ENCODE results near the gene TMEM97. TPM values are rescaled to one million over a fixed set of nuclear protein-coding genes. Genes with fewer than 3 reads are reported as not detected.

The TMEM97 gene
- total RNA-seq, 1 donor from 2014 or later: 28.4 TPM

DNA sequence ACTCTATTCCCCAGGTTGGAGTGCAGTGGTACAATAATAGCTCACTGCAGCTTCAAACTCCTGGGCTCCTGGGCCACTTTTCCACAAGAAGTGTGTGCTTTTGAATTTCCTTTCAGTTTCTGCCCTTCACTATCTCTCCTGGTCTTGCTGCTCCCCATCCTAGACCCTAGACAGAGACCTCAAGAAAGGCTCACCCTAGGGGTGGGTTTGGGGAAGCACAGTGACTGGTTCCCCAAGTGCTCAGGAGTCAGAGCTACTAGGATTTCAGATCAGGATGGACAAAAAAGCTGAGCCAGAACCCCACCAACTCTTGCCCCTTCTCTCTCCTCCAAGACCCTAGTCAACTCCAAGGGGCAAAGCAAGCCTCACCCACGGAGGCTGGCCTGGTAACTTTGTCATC is 47.6 kb downstream of the TMEM97 start:
- ATAC-seq: no peak

DNA sequence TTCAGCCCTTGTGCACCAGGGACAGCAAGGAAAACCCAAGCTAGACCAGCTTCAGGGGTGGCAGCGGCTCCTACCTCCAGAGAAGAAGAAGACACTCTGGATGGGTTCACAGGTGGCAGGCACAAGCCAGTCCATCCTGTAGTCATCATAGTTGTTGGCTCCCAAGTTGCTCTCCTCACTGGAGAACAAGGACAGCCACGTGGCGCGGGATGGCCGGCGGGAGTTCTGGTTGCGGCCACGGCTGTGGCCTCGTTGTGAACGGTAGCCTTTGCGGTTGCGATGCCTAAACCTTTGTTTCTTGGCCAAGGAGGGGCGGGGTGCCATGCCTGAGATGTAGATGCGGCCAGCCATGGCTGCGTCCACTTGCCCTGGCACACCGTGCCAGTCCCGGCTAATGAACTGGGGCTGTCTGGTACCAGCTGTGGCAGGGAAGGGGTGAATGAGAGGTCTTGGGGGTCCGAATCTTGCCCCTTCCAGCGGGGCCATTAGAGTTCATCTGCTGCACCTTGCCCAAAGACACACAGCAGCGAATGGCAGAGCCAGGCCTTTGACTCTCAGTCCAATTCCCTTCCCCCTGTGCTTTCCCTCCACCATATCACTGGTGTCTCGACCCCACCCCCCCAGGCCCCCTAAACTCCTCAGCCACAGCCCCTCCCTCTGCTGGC is 48.8 kb downstream of the TMEM97 start:
- ATAC-seq: no peak

DNA sequence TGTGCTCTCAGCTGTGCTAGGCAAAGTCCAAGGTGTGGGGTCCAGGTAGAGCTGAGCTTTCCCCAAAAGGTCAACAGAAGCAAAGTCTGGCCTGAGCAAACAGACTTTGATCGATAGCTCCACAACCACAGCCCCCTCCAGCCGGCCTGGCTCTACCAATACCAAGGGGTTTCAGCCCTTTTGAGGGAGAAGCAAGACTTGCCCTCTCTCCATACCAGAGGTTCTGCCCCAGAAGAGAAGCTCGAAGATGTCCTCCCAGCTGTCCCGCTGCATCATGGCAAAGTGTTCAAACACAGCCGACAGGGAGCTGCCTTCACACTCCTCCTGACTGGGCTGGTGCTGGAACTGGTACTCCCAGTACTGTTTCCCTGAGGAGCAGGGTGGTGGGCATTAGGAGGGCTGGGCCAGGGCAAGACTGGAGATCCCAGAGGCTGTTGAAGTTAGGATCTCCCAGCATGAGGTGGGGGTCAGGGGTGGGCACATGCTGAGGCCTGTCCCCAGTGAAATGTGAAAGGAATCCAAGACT is 49.4 kb downstream of the TMEM97 start:
- ATAC-seq: no peak

DNA sequence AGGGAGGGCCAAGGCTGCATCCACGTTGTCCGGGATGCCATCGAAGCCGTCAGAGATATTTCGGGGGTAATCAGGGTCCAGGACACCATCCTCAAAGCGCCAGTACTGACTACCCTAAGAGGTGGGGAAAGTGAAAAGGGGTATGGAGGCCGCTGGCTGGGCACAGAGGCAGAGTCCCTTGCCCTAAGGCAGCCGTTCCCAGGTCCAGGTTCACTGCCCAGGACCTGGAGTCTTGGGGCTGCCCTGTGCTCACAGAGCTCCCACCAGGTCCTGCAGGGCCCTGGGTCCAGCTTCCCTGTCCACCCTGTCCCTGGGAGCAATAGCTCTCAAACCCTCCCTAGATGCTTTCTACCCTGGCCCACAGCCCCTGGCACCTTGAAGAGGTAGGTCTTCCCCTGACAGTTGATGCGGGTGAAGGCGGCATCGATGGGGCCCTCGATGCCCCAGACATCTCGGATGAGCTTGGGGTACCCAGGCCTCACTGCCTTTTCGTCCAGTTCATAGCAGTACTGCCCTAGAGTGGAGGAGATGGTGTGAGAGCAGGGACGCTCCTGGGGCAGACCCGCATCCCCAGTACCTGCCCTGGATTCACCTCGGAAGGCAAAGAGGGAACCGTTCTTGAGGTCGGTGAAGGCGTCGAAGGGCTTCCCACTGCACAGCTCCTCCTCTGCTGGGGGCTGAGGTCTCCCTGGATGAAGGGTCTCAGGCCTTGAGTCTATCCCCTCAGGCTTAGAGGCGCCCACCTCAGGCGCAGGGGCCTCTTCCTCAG is 50.1 kb downstream of the TMEM97 start:
- ATAC-seq: no peak

DNA sequence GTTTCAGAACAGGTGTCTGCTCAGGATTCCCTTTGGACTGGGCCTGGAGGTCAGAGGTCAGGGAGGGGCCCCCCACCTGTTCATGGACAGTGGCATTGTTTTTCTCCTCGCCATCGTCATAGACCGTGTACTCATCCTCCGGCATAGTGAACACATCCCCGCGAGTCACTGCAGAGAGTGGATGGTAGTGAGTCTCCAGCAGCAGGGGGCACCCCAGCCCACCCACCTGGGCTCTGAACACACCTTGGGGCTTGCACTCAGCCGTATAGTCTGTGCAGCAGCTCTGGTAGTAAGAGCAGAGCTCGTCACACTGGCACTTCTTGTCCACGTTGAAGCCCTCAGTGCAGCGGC is 50.7 kb downstream of the TMEM97 start:
- no peak for ATAC-seq

DNA sequence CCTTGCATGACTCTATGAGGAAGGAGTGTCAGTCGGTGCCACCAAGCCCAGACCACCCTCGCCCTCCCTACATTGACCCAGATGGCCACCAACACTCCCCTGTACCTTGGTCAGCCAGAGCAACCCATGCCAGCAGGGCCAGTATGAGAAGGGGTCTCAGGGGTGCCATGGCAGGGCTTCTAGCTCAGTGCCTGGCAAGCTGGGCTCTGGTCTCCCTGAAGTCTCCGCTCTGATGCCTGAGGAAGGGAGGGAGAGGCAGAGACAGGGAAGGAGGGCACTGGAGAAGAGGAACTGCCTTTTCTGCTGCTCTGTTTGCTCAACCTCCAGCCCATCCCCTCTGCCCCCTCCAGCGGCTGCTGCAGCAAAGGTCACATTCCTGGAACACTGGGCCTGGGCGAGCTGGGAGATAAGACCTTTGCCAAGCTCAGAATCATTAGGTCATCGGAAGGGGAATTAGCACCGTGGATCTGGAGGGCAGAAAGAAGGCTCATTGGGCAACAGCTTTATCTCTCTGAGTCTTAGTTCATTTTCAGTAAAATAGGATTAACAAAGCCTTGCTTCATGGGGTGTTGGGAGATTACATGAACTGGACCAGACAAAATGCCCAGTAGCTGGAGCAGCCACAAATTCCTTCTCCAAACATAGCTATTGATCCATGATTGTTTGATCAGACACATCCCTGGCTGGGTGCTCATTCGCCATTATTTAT is 51.2 kb downstream of the TMEM97 start, which contains the start of gene VTN:
Gene VTN (minus strand): TSS at position 273 of the 709 bp plus-strand sequence. CDS start 104 bp downstream, at position 169.
- no peak for ATAC-seq

DNA sequence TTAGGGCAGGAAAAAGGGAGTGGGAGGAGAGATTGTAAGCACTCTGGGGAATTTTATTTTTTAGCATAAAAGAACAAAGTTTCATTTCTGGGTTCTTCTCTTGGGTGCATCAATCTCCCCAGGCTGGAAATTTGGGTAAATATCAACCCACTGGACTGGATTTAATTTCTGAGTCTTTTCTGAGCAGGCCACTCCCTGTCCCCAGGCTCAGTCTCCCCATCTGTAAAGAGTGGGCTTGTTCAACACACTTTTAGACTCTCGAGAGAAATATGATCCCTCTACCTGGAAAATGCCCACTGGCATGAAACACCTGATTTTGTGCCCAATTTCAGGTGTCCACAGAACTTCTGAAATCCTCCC is 51.7 kb downstream of the TMEM97 start:
- ATAC-seq: no peak

DNA sequence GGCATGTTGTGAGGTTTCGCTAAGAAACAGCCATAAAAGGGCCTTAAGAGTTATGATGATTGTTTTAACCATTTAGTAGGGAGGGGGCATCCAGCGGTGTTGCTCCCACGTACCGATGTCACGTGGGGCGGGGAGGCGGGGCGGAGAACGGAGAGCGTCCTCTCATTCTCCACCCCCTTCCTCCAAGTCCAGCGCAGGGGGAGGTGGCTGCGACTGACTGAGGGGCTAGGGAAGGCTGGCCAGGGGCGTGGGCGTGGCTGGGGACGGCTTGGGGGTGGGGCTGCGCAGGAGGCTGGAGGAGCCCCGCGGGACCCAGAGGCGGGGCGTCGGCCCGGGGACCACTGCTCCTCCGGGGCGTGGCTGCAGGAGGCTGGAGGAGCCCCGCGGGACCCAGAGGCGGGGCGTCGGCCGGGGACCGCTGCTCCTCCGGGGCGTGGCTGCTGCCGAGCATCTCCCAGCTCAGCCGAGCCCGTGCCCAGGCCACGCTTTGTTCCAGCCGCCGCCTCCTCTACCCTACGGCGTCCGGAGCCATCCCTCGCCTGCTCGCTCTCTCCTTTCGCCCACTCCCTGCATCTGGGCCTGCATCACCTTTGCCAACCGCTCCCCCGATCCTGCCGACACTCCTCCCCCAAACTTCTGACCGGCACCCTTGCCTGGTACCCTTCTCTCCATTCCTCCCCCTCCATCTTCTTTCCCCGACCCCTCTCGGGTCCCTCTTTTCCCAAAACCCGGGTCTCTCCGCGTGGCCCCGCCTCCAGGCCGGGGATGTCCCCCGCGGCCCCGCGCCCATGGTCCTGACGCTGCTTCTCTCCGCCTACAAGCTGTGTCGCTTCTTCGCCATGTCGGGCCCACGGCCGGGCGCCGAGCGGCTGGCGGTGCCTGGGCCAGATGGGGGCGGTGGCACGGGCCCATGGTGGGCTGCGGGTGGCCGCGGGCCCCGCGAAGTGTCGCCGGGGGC is 52.5 kb downstream of the TMEM97 start, which contains the start of gene SARM1:
Gene SARM1 (plus strand): TSS at position 450 of the 958 bp plus-strand sequence. CDS start 339 bp downstream, at position 789.
- peak; percentile 68 for ATAC-seq

DNA sequence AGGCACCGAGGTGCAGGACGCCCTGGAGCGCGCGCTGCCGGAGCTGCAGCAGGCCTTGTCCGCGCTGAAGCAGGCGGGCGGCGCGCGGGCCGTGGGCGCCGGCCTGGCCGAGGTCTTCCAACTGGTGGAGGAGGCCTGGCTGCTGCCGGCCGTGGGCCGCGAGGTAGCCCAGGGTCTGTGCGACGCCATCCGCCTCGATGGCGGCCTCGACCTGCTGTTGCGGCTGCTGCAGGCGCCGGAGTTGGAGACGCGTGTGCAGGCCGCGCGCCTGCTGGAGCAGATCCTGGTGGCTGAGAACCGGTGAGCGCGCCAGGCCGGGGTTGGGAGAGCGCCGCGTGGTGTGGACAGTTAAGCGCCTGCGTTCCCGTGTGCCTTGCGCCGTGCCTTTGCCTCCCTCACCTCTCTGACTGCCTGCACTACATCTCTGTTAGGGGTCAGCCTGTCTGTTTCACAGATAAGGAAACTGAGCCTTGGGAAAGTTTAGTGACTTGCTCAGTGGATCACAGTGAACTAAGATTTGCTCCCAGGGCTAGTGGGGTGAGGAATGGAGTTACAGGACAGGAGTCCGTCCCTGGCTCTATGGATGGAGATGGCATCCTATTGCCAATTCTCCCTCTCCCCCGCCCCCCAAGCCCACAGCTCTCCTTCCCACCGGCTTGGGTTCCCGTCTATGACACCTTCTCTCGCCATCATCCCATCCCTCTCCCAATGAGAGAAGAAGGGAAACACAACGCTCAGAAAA is 53.4 kb downstream of the TMEM97 start:
- no peak for ATAC-seq

DNA sequence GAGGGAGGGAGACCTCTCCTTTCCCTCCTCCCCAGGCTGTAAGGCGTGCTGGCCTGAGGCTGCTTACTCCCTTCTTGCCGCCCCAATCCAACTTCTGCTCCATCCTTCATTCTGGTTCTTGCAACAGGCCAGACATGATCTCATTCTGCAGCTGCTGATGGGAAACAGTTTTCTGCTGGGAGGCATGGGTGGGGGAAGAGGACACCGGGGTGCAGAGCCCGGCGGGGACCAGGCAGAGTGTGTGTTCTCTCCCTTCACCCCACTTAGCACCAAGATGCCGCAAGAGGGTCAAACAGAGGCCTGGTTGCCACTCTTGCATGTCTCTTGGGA is 53.9 kb downstream of the TMEM97 start:
- no peak for ATAC-seq

Other genes with a start within 250 kb of the TMEM97 start
- 14.0 TPM for gene IFT20, start 16.3 kb downstream of the TMEM97 start, total RNA-seq
- 55.8 TPM for gene TNFAIP1, start 16.6 kb downstream of the TMEM97 start, total RNA-seq
- 81.1 TPM for gene POLDIP2, start 38.3 kb downstream of the TMEM97 start, total RNA-seq
- gene SEBOX, start 46.0 kb downstream of the TMEM97 start, total RNA-seq: not detected
- gene VTN, start 51.1 kb downstream of the TMEM97 start, total RNA-seq: 0.60 TPM
- gene SARM1, start 52.5 kb downstream of the TMEM97 start, total RNA-seq: 1.6 TPM
- gene SLC46A1, start 87.0 kb downstream of the TMEM97 start, total RNA-seq: 1.7 TPM
- gene SLC13A2, start 154.4 kb downstream of the TMEM97 start, total RNA-seq: not detected
- gene FOXN1, start 187.1 kb downstream of the TMEM97 start, total RNA-seq: 14.8 TPM
- 19.2 TPM for gene UNC119, start 233.4 kb downstream of the TMEM97 start, total RNA-seq